Stimulated activated naive CD8-positive, alpha-beta T cell treated with anti-CD3 and anti-CD28 coated beads, Interleukin-15, Interleukin-2, amounts not matched to agents 100 U/mL and 50 U/mL, for 24 hours (primary cell): ENCODE data around the gene REELD1.
A peak's percentile ranks its signal among the peaks of the same experiment; 100 is the strongest.

Experiments used
- ATAC-seq: fragments of 150-1000 bp; cut with Tn5 transposase; one replicate; pipeline ENCODE4 v1.10.0; 2021
- DNase-seq: peaks from one replicate; pipeline ENCODE4 v3.0.0; 2021

Gene REELD1

DNA sequence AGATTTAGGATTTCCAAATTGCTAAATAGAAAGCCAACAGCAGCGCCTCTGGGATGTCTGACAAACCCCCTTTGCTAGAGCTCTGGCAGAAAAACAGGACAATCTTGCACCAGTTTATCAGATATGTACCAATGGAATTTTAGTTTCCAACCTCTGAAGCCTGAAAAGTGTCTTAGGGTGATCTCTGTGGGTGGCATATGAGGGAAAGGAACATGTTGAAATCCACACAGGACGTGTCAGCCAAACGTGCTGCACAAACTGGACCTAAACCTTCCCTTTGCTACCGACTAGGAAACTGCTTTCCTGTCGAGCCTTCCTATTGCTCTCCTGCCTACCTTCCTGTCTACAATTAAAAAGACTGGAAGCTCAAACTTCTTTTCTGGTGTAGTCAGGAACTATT lies 53.5 kb downstream of the REELD1 start:
- DNase-seq (no peak), ATAC-seq (no peak)

DNA sequence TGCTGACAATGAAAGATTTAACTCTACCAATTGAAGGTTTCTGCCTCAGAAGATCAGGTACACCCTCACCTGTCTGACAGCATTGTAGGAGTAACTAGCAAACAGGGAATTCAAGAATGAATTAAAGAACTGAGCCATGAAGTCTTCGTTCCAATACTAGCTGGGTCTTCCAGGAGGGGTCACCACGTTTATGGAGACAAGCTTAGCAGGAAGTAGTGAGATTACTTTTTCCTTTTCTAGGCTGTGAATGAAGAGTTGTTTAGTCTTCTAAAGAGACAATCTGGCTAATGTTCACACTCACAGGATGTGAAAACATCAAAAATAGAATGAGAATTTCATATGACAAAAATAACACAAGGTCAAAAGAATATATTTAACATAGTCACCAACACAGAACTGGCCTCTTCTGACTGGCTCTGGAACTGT lies 54.9 kb downstream of the REELD1 start:
- DNase-seq (no peak), ATAC-seq (no peak)

DNA sequence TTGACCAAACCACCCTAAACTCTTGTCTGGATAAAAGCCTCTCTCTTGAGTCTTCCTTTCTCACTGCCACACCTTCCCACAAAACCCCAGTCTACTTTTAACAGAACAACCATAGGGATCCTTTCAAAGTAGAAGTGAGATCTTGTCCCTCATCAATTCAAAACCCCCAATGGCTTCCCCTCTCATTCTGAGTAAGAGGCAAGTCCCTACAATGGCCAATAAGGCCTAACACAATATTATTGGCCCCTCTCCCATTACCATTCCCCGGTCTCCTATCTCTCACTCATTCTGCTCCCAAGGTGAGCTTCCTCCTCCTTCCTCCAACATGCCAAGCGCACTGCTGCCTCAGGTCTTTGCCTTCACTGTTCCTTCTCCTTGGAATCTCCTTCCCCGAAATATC lies 57.1 kb downstream of the REELD1 start:
- DNase-seq (no peak), ATAC-seq (no peak)

DNA sequence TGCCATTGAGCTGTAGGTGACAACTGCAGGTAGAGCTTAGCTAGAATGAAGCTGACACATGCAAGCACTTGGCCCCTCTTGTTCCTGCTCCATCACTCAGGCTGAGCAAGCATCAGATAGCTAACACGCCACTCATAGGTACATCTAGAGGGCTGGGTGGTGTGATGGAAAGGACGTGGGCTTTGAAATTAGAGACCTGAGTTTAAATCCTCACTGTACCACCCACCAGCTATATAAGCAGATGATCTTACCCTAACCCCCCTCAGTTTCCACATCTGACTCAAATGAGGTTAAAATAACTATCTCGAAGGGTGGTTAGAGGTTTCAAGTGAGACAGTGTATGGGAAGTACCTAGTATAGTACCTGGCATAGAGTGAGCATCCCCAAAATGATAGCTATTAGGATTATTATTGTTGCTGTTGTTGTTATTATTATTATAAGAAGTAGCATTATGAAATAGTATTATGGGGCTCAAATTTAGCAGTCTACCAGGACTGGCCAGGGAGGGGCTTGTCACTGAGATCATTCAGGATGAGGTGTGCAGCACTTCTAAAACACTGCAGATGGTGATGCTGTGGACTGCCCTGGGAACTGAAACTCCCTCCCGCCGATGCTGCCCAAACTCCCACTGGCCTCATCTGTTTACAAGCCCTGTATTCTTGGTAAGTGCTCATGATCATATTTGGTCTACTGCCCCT lies 59.0 kb downstream of the REELD1 start:
- ATAC-seq (peak; percentile 92), DNase-seq (peak; percentile 4)

DNA sequence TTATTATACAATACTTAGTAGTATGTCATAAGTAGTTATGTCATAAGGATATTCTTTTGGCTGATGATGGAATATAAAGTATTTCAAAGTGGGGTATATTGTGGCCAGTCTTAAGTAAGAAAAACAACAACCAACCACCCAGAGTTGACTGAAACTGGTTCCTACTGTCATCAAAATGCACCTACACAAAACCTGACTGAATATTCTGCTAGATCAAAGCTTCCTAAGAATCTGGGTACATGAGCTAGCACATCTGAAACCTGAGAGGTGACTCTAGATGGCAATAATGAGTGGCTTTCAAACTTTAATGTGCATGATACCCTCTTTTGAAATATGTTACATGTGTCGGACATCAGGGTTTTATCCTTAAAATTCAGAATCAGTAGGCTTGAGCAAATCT lies 60.4 kb downstream of the REELD1 start:
- no peak for ATAC-seq
- DNase-seq, result no peak

DNA sequence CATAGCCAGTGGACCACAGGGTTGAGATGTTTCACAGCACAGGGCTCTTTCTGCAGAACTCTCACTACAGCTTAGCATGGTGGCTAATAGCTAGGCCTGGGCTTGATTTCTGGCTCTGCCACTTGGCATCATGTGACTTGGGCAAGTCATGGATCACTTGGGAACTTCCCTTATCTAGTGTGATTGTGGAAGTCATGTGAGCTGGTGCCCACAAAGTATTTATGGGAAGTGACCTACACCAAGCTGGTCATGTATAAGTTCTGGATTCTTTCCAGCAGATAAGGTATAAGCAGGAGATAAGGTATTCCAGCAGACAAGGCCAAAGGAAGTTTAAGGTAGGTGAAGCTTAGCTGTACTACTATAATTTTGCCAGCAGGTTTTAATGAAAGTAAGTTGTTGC lies 61.0 kb downstream of the REELD1 start:
- no peak for DNase-seq
- ATAC-seq, result no peak

DNA sequence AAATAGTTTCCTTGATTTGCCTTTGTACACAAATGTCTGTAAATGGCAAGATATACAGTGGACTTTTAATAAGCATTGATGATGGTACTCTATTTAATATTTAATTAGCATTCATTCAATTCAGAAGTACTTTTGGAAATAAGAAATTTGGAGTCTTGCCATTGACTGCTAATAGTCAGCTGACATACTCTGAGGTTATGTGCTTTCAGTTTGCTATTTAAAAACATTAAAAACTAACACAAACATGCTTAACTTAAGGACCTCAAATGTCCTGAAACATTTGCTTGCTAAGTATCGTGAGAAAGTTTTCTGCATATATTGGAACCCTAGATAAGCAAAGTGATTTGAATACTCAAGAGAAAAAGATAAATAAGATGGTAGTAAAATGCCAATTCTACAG lies 64.6 kb downstream of the REELD1 start:
- DNase-seq (no peak), ATAC-seq (no peak)
